T-helper 17 cell (primary cell): ENCODE results near the gene EIF3D. TPM values are rescaled to one million over a fixed set of nuclear protein-coding genes. Genes with fewer than 3 reads are reported as not detected.

Experiments used
- ATAC-seq: fragments of 150-1000 bp; cut with Tn5 transposase; 2 replicates; pipeline ENCODE4 v1.10.0; 2021; ENCODE audit warnings: mild to moderate bottlenecking, moderate library complexity
- DNase-seq, 3 donors: peaks; one replicate each; pipeline versions ENCODE4 v3.0.0 to v3.0.0-alpha.2; 2020 to 2021
- H3K9me3 ChIP-seq: one replicate; pipeline ENCODE4 v1.7.0; 2013; ENCODE audit warnings: low read length, mild to moderate bottlenecking; ENCODE audit not compliant: control insufficient read depth, poor library complexity, severe bottlenecking
- H3K27ac Mint-ChIP-seq: one replicate; pipeline ENCODE4 v1.8.0; 2022; ENCODE audit warnings: mild to moderate bottlenecking, moderate library complexity, mixed read lengths
- H3K27me3 Mint-ChIP-seq: one replicate; pipeline ENCODE4 v1.8.0; 2022; ENCODE audit warnings: mixed read lengths
- H3K36me3 Mint-ChIP-seq: one replicate; pipeline ENCODE4 v1.8.0; 2022; ENCODE audit warnings: low read depth, mixed read lengths
- H3K4me1 Mint-ChIP-seq: one replicate; pipeline ENCODE4 v1.8.0; 2022; ENCODE audit warnings: mild to moderate bottlenecking, mixed read lengths
- H3K4me3 Mint-ChIP-seq: one replicate; pipeline ENCODE4 v1.8.0; 2022; ENCODE audit warnings: mild to moderate bottlenecking, moderate library complexity, mixed read lengths
- total RNA-seq, 4 donors: library from RNA in 2 of 4; stranded (reverse) in 2 of 4; gene quantifications; one replicate each; pipeline ENCODE4 v1.2.3 and lab custom pipeline; 2022 to 2026

Gene EIF3D
- total RNA-seq, 2 donors from 2014 or later, result 231 to 239 TPM

- Mint-ChIP-seq H3K36me3 (peaks cover 17% of the 10 kb centered on the region), H3K4me1 (peaks cover 14% of the 10 kb centered on the region), H3K4me3 (peak overlapping the region; percentile 25), H3K27ac (no peak overlapping the region), H3K27me3 (no peaks in the 10 kb centered on the region)
- ATAC-seq (no peak), DNase-seq (no peak)
- no peaks in the 10 kb centered on the region for H3K9me3 ChIP-seq
Observed at GRCh38 chr22:36510966-36511881, 17.7 kb downstream of the EIF3D start.

GRCh38 chr22:36510384-36510783, 18.6 kb downstream of the EIF3D start:
- no peak overlapping the region for H3K4me3 Mint-ChIP-seq

GRCh38 chr22:36507518-36508010, 21.4 kb downstream of the EIF3D start:
- Mint-ChIP-seq H3K4me3 (peak overlapping the region; percentile 57), H3K36me3 (peaks cover 5% of the 10 kb centered on the region), H3K27ac (no peak overlapping the region), H3K27me3 (no peaks in the 10 kb centered on the region), H3K4me1 (peaks cover 8% of the 10 kb centered on the region)
- DNase-seq (no peak), ATAC-seq (no peak)
- no peaks in the 10 kb centered on the region for H3K9me3 ChIP-seq

More at GRCh38 chr22:36510384-36510783, 18.6 kb downstream of the EIF3D start:
- ATAC-seq (no peak), DNase-seq (no peak)
- no peak overlapping the region for H3K27ac Mint-ChIP-seq
- H3K36me3 Mint-ChIP-seq, result peaks cover 11% of the 10 kb centered on the region
- H3K27me3 Mint-ChIP-seq, result no peaks in the 10 kb centered on the region
- H3K4me1 Mint-ChIP-seq, result peaks cover 10% of the 10 kb centered on the region
- H3K9me3 ChIP-seq, result no peaks in the 10 kb centered on the region

- Mint-ChIP-seq H3K27me3 (no peaks in the 10 kb centered on the region), H3K27ac (peak within 1 kb of the TSS; percentile 65), H3K36me3 (peaks cover 5% of the 10 kb centered on the region), H3K4me3 (peak within 1 kb of the TSS; percentile 57), H3K4me1 (peaks cover 8% of the 10 kb centered on the region)
- ATAC-seq, result peak; percentile 97
- no peaks in the 10 kb centered on the region for H3K9me3 ChIP-seq
- peak; percentile 85 to 90 (median 89) for DNase-seq
Observed at GRCh38 chr22:36506637-36507517, 22.1 kb downstream of the EIF3D start, which contains the start of gene FOXRED2. Gene FOXRED2, minus strand, starts transcription at chr22:36507040. Its CDS starts 618 bp downstream, at chr22:36506422.

GRCh38 chr22:36505998-36506635, 22.8 kb downstream of the EIF3D start:
- Mint-ChIP-seq H3K4me3 (peak overlapping the region; percentile 57), H3K4me1 (peaks cover 4% of the 10 kb centered on the region), H3K27me3 (no peaks in the 10 kb centered on the region), H3K36me3 (peaks cover under 1% of the 10 kb centered on the region), H3K27ac (peak overlapping the region; percentile 65)
- ATAC-seq (no peak), DNase-seq (no peak)
- no peaks in the 10 kb centered on the region for H3K9me3 ChIP-seq

GRCh38 chr22:36497910-36498665, 30.9 kb downstream of the EIF3D start:
- DNase-seq (no peak), ATAC-seq (no peak)
- Mint-ChIP-seq H3K27me3 (no peaks in the 10 kb centered on the region), H3K4me3 (no peak overlapping the region), H3K27ac (no peak overlapping the region), H3K36me3 (no peaks in the 10 kb centered on the region), H3K4me1 (no peaks in the 10 kb centered on the region)
- H3K9me3 ChIP-seq, result no peaks in the 10 kb centered on the region

- Mint-ChIP-seq H3K27ac (no peak overlapping the region), H3K36me3 (no peaks in the 10 kb centered on the region), H3K4me3 (no peak overlapping the region), H3K4me1 (no peaks in the 10 kb centered on the region), H3K27me3 (no peaks in the 10 kb centered on the region)
- ATAC-seq (peak; percentile 80), DNase-seq (no peak)
- H3K9me3 ChIP-seq, result no peaks in the 10 kb centered on the region
Observed at GRCh38 chr22:36493690-36494110, 35.3 kb downstream of the EIF3D start.

GRCh38 chr22:36492109-36492508, 36.9 kb downstream of the EIF3D start:
- Mint-ChIP-seq H3K4me1 (no peaks in the 10 kb centered on the region), H3K36me3 (no peaks in the 10 kb centered on the region), H3K27me3 (no peaks in the 10 kb centered on the region), H3K27ac (no peak overlapping the region), H3K4me3 (no peak overlapping the region)
- ATAC-seq, result no peak
- DNase-seq, result no peak
- no peaks in the 10 kb centered on the region for H3K9me3 ChIP-seq

- H3K27ac Mint-ChIP-seq, result no peak overlapping the region
- no peaks in the 10 kb centered on the region for H3K36me3 Mint-ChIP-seq
- H3K4me1 Mint-ChIP-seq, result peaks cover 4% of the 10 kb centered on the region
- H3K4me3 Mint-ChIP-seq, result no peak overlapping the region
- DNase-seq (no peak), ATAC-seq (no peak)
- H3K27me3 Mint-ChIP-seq, result no peaks in the 10 kb centered on the region
- no peaks in the 10 kb centered on the region for H3K9me3 ChIP-seq
Observed at GRCh38 chr22:36491155-36491554, 37.8 kb downstream of the EIF3D start.

GRCh38 chr22:36486619-36487384, 42.2 kb downstream of the EIF3D start:
- H3K9me3 ChIP-seq, result no peaks in the 10 kb centered on the region
- Mint-ChIP-seq H3K4me3 (no peak overlapping the region), H3K4me1 (peaks cover 7% of the 10 kb centered on the region), H3K27me3 (no peaks in the 10 kb centered on the region), H3K27ac (no peak overlapping the region), H3K36me3 (no peaks in the 10 kb centered on the region)
- DNase-seq (peak in 2 of 3 donors; percentile 41 to 57), ATAC-seq (no peak)

GRCh38 chr22:36481393-36482168, 47.4 kb downstream of the EIF3D start, which contains the start of gene TXN2:
Gene TXN2, minus strand, starts transcription at chr22:36481640. Its CDS starts 803 bp downstream, at chr22:36480837.
- DNase-seq (peak; percentile 90 to 93 (median 93)), ATAC-seq (peak; percentile 85)
- Mint-ChIP-seq H3K4me3 (peak within 1 kb of the TSS; percentile 95), H3K4me1 (peaks cover 17% of the 10 kb centered on the region), H3K27ac (peak within 1 kb of the TSS; percentile 99), H3K27me3 (no peaks in the 10 kb centered on the region), H3K36me3 (no peaks in the 10 kb centered on the region)
- H3K9me3 ChIP-seq, result no peaks in the 10 kb centered on the region
